Tibial nerve (tissue), 3 donors: ENCODE data around the gene ATP11A.

ENCODE experiments used
- CTCF ChIP-seq, 5 experiments: fragments of 200-600 bp in 3 of 5; fragments of 450-650 bp in 2 of 5; sonication (generic) in 3 of 5; IDR thresholded peaks; one replicate each; pipeline ENCODE4 v1.5.1; 2016 to 2019; ENCODE audit warnings: antibody characterized with exemption in 5 of 5, mild to moderate bottlenecking in 3 of 5, moderate library complexity in 2 of 5
- POLR2A ChIP-seq, 2 donors: fragments of 450-650 bp; IDR thresholded peaks; one replicate each; pipeline ENCODE4 v1.6.1; 2017; ENCODE audit warnings: antibody characterized with exemption in 2 of 2, mild to moderate bottlenecking in 2 of 2, moderate library complexity in 2 of 2

GRCh38 chr13:112870051-112870331 is 180.2 kb downstream of the ATP11A start:
- TF ChIP-seq CTCF (IDR thresholded peaks at IDR 0.05) (no peak), POLR2A (IDR thresholded peaks at IDR 0.05) (no peak)
